Neural crest cell (in vitro differentiated cells): ENCODE results near the gene CACNA1E. TPM values are rescaled to one million over a fixed set of nuclear protein-coding genes. Genes with fewer than 3 reads are reported as not detected.

Experiments used
- DNase-seq: peaks from one replicate; pipeline ENCODE4 v3.0.0; 2021; ENCODE audit warnings: low read depth, mixed read lengths, low spot score
- H3K27ac Mint-ChIP-seq: one replicate; pipeline ENCODE4 v1.8.0; 2021; ENCODE audit warnings: mild to moderate bottlenecking, mixed read lengths; ENCODE audit not compliant: unreplicated experiment
- H3K27me3 Mint-ChIP-seq: 2 replicates; pipeline ENCODE4 v1.8.0; 2021; ENCODE audit warnings: low read depth, mild to moderate bottlenecking, mixed read lengths
- H3K36me3 Mint-ChIP-seq: 2 replicates; pipeline ENCODE4 v1.8.0; 2021; ENCODE audit warnings: low read depth, mild to moderate bottlenecking, mixed read lengths
- H3K4me1 Mint-ChIP-seq: 2 replicates; pipeline ENCODE4 v1.8.0; 2021; ENCODE audit warnings: mixed read lengths
- H3K4me3 Mint-ChIP-seq: one replicate; pipeline ENCODE4 v1.8.0; 2021; ENCODE audit warnings: mild to moderate bottlenecking, mixed read lengths
- H3K9me3 Mint-ChIP-seq: 2 replicates; pipeline ENCODE4 v1.8.0; 2021; ENCODE audit warnings: mixed read lengths
- total RNA-seq: library from RNA; stranded (reverse); gene quantifications from 2 replicates; pipeline ENCODE4 v1.2.1, GENCODE V29; 2021
- TF ChIP-seq, protein P1 (sequence below): fragments of 200-600 bp; sonication (generic); conservative IDR thresholded peaks from 2 replicates; pipeline ENCODE4 v1.5.0; 2021; ENCODE audit warnings: antibody characterized with exemption, mild to moderate bottlenecking

CACNA1E gene
- total RNA-seq, 1 donor from 2014 or later = 1.3 TPM

DNA sequence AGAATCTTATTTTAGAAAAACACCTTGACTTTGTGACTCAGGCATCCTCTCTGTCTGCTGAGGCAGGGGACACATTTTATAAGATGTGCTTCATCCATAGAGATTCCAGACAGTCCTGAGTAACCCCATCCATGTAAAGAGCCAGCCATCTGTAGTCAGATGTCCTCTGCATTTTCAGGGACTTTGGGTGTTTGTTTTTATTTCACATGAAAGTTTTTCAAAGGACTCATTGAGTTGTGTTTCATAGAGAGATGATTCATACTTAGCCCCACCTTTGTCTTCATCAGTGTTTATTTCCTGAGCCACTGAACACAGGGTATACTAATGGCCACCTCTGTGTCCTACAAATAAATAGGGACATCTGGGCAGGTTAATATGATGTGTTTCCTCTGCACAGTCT is 280.4 kb downstream of the CACNA1E start:
- H3K27ac Mint-ChIP-seq = no peak overlapping the region
- H3K9me3 Mint-ChIP-seq = no peaks in the 10 kb centered on the region
- TF ChIP-seq, protein P1, sequence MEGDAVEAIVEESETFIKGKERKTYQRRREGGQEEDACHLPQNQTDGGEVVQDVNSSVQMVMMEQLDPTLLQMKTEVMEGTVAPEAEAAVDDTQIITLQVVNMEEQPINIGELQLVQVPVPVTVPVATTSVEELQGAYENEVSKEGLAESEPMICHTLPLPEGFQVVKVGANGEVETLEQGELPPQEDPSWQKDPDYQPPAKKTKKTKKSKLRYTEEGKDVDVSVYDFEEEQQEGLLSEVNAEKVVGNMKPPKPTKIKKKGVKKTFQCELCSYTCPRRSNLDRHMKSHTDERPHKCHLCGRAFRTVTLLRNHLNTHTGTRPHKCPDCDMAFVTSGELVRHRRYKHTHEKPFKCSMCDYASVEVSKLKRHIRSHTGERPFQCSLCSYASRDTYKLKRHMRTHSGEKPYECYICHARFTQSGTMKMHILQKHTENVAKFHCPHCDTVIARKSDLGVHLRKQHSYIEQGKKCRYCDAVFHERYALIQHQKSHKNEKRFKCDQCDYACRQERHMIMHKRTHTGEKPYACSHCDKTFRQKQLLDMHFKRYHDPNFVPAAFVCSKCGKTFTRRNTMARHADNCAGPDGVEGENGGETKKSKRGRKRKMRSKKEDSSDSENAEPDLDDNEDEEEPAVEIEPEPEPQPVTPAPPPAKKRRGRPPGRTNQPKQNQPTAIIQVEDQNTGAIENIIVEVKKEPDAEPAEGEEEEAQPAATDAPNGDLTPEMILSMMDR = no peak
- H3K4me3 Mint-ChIP-seq = no peak overlapping the region
- H3K36me3 Mint-ChIP-seq = no peaks in the 10 kb centered on the region
- H3K4me1 Mint-ChIP-seq = peaks cover 7% of the 10 kb centered on the region
- H3K27me3 Mint-ChIP-seq = peaks cover 5% of the 10 kb centered on the region
- no peak for DNase-seq

DNA sequence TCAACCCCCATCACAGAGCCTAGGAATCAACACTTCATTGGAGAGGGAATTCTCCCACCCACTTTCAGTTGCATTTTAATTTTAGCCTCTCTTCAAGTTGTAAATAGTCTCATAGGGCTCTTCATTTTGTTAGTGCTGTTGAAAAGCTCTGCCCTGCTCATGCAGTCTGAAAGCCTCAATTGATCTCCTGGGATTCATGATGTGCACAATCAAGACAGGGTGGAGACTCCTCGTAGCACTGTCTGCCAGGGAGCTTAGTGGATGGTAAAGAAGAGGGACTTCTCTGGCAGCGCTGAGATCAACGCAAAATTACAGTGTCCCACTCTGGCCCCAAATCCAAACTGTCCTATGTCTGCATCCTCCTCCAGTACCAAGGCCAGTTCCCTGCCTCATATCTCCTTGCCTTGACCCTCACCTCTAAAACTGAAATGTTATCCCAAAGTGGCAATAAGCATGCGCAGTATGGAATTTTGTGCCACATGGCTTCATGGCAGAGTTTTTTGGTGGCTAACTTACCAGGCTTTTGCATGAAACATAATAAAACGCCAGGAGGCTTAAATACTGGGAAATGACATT is 282.2 kb downstream of the CACNA1E start:
- Mint-ChIP-seq H3K4me3 (no peak overlapping the region), H3K4me1 (no peaks in the 10 kb centered on the region), H3K36me3 (no peaks in the 10 kb centered on the region), H3K9me3 (no peaks in the 10 kb centered on the region), H3K27ac (no peak overlapping the region), H3K27me3 (peaks cover 5% of the 10 kb centered on the region)
- DNase-seq = no peak
- TF ChIP-seq, protein P1 = no peak

DNA sequence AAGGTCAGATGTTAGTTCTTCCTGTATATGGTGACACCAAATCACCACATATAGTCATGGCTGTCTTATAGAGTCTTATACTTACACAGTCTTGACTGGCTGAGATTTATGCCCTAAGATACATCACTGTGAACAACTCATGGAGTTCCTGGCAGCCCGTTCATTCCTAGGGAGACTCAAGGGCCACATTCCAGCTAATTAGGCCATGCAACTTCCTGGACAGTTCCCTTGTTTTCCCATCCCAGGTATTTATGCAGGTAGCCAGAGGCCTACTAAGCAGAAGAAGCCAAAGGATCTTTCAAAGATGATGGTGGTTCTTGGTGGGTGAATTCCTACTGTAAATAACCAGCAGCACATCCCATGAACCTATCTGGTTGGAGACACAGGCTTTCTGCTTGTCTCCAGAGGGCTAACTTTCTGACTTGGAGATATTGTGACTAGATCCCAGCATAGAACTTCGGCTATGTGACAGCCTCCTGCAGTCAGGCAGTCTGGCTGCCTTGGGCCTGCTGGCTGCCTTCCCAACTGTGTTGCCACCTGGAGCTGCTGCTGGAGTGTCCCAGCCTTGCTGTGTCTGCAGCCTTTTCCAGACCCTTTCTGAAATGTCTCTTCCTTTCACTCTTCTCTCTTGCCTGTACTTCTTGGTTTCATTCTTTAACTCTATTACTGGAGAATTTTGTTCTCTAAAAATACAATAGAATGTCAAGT is 283.8 kb downstream of the CACNA1E start:
- Mint-ChIP-seq H3K36me3 (no peaks in the 10 kb centered on the region), H3K27ac (no peak overlapping the region), H3K4me3 (no peak overlapping the region), H3K4me1 (no peaks in the 10 kb centered on the region), H3K27me3 (peaks cover 5% of the 10 kb centered on the region), H3K9me3 (no peaks in the 10 kb centered on the region)
- DNase-seq = no peak
- TF ChIP-seq, protein P1 = no peak

DNA sequence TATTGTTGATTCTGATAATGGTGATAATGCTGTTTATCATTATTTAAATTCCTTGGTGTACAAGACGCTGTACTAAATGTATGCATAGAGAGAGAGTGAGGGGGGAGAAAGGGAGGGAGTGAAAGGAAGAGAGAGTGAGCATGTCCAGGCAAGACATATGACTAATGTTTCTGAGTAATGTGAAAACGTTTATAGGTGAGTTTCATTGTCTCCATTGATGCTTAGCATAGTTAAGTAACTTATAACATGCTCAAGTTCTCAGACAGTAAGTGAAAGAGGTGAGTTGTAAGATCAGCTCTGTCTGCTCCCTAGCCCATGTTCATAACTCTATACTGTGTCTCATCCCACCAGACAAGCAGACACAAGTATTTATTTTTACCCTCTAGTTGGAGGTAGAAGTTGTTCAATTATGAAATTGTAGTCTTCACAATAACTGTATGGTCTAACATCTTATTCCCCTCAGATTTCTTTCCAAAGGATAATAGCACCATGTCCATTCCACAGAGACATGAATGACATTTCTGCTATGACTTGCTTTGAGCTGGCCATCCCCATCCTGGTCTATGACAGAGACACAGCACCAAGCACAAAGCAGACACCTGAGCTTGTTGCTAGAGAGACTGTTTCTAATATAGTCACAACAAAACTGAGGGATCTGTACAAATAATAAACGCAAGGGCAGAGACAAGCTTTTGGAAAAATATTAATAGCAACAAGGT is 285.1 kb downstream of the CACNA1E start:
- H3K27ac Mint-ChIP-seq = no peak overlapping the region

GRCh38 chr1:181768930-181769280 is 285.6 kb downstream of the CACNA1E start:
- DNase-seq = no peak
- H3K36me3 Mint-ChIP-seq = no peaks in the 10 kb centered on the region
- no peak overlapping the region for H3K27ac Mint-ChIP-seq
- H3K9me3 Mint-ChIP-seq = no peaks in the 10 kb centered on the region
- no peak overlapping the region for H3K4me3 Mint-ChIP-seq
- TF ChIP-seq, protein P1 = no peak
- no peaks in the 10 kb centered on the region for H3K4me1 Mint-ChIP-seq
- peaks cover 5% of the 10 kb centered on the region for H3K27me3 Mint-ChIP-seq

More for the DNA sequence above, 285.1 kb downstream of the CACNA1E start:
- DNase-seq = no peak
- Mint-ChIP-seq H3K27me3 (peaks cover 5% of the 10 kb centered on the region), H3K4me1 (no peaks in the 10 kb centered on the region), H3K9me3 (no peaks in the 10 kb centered on the region), H3K4me3 (no peak overlapping the region), H3K36me3 (no peaks in the 10 kb centered on the region)
- TF ChIP-seq, protein P1 = no peak
